WTC11 (cell line): ENCODE data around the gene ENTR1. TPM values are rescaled to one million over a fixed set of nuclear protein-coding genes. Genes with fewer than 3 reads are reported as not detected.

Source experiments
- ATAC-seq: fragments of 200-7000 bp; cut with Tn5 transposase; 2 replicates; pipeline ENCODE4 v1.10.0; 2021; ENCODE audit warnings: mild to moderate bottlenecking, moderate library complexity
- CTCF ChIA-PET: fragments of 300-600 bp; sonication (Branson Sonifier 250); formaldehyde crosslinking; loops from one replicate; lab custom pipeline; 2021; ENCODE audit warnings: antibody characterized with exemption; lab: Charles Lee
- POLR2A ChIA-PET: fragments of 350-600 bp; sonication (Branson Sonifier 250); formaldehyde crosslinking; loops from one replicate; lab custom pipeline; 2021; ENCODE audit warnings: antibody characterized with exemption; lab: Charles Lee
- DNase-seq: peaks from one replicate; pipeline ENCODE4 v3.0.0; 2021; ENCODE audit warnings: low spot score
- H3K27ac Mint-ChIP-seq: 2 replicates; pipeline ENCODE4 v1.8.0; 2021; ENCODE audit warnings: mixed read lengths
- H3K27me3 Mint-ChIP-seq: 2 replicates; pipeline ENCODE4 v1.8.0; 2021; ENCODE audit warnings: low read depth, mild to moderate bottlenecking, moderate library complexity, mixed read lengths
- H3K36me3 Mint-ChIP-seq: 2 replicates; pipeline ENCODE4 v1.8.0; 2021; ENCODE audit warnings: mixed read lengths
- H3K4me1 Mint-ChIP-seq: 2 replicates; pipeline ENCODE4 v1.8.0; 2022; ENCODE audit warnings: mixed read lengths
- H3K4me3 Mint-ChIP-seq: 2 replicates; pipeline ENCODE4 v1.8.0; 2021; ENCODE audit warnings: mild to moderate bottlenecking, moderate library complexity, mixed read lengths
- H3K9me3 Mint-ChIP-seq: 2 replicates; pipeline ENCODE4 v1.8.0; 2021; ENCODE audit warnings: mixed read lengths
- GRHL2 ChIP-seq: fragments of 250-450 bp; sonication (Bioruptor Pico); IDR thresholded peaks from 2 replicates; pipeline ENCODE4 v1.8.0; 2022; ENCODE audit warnings: mild to moderate bottlenecking, moderate library complexity; ENCODE audit not compliant: insufficient replicate concordance, severe bottlenecking
- IRF2 ChIP-seq: sonication (generic); formaldehyde crosslinking; IDR thresholded peaks from 2 replicates; pipeline ENCODE4 v1.8.0; 2022; ENCODE audit warnings: low read depth, missing genetic modification reagents, borderline replicate concordance
- MYBL2 ChIP-seq: sonication (generic); formaldehyde crosslinking; IDR thresholded peaks from 2 replicates; pipeline ENCODE4 v1.8.1; 2023; ENCODE audit warnings: mild to moderate bottlenecking, moderate library complexity, missing genetic modification reagents
- NR2C2 ChIP-seq: sonication (generic); formaldehyde crosslinking; IDR thresholded peaks from 2 replicates; pipeline ENCODE4 v1.8.0; 2022; ENCODE audit warnings: mild to moderate bottlenecking, missing genetic modification reagents
- SMAD4 ChIP-seq: sonication (generic); formaldehyde crosslinking; IDR thresholded peaks from 2 replicates; pipeline ENCODE4 v1.8.0; 2022; ENCODE audit warnings: mild to moderate bottlenecking, missing genetic modification reagents
- TEAD1 ChIP-seq: sonication (generic); formaldehyde crosslinking; IDR thresholded peaks from 2 replicates; pipeline ENCODE4 v1.8.0; 2022; ENCODE audit warnings: mild to moderate bottlenecking, missing genetic modification reagents
- ZNF121 ChIP-seq: sonication (generic); formaldehyde crosslinking; IDR thresholded peaks from 2 replicates; pipeline ENCODE4 v1.8.0; 2023; ENCODE audit warnings: missing genetic modification reagents
- ZNF138 ChIP-seq: sonication (generic); formaldehyde crosslinking; conservative IDR thresholded peaks from 2 replicates; pipeline ENCODE4 v1.8.1; 2022; ENCODE audit warnings: mild to moderate bottlenecking, moderate library complexity, missing genetic modification reagents
- ZNF317 ChIP-seq: sonication (generic); formaldehyde crosslinking; IDR thresholded peaks from 2 replicates; pipeline ENCODE4 v1.8.1; 2023; ENCODE audit warnings: low read depth, mild to moderate bottlenecking, moderate library complexity, missing genetic modification reagents, borderline replicate concordance
- ZNF396 ChIP-seq: fragments of 250-450 bp; sonication (Bioruptor Pico); IDR thresholded peaks from 2 replicates; pipeline ENCODE4 v1.8.0; 2021; ENCODE audit warnings: mild to moderate bottlenecking, moderate library complexity, borderline replicate concordance
- total RNA-seq: library from RNA; stranded (reverse); gene quantifications from 3 replicates; pipeline ENCODE4 v1.2.3, GENCODE V29; 2021
- TF ChIP-seq, protein P1 (sequence below): sonication (generic); formaldehyde crosslinking; IDR thresholded peaks from 2 replicates; pipeline ENCODE4 v1.8.0; 2022; ENCODE audit warnings: mild to moderate bottlenecking, missing genetic modification reagents
- TF ChIP-seq, protein P2 (sequence below): sonication (generic); formaldehyde crosslinking; IDR thresholded peaks from 2 replicates; pipeline ENCODE4 v1.8.1; 2023; ENCODE audit warnings: mild to moderate bottlenecking, missing genetic modification reagents, moderate library complexity
- TF ChIP-seq, protein P3 (sequence below): fragments of 250-450 bp; sonication (Bioruptor Pico); IDR thresholded peaks from 2 replicates; pipeline ENCODE4 v1.9.0; 2021; ENCODE audit warnings: moderate library complexity, mild to moderate bottlenecking, inconsistent platforms, borderline replicate concordance
- TF ChIP-seq, protein P4 (sequence below): sonication (generic); formaldehyde crosslinking; IDR thresholded peaks from 2 replicates; pipeline ENCODE4 v1.8.0; 2023; ENCODE audit warnings: mild to moderate bottlenecking, missing genetic modification reagents
- TF ChIP-seq, protein P5 (sequence below): sonication (generic); formaldehyde crosslinking; conservative IDR thresholded peaks from 2 replicates; pipeline ENCODE4 v1.8.1; 2023; ENCODE audit warnings: mild to moderate bottlenecking, low read depth, missing genetic modification reagents, moderate library complexity
- TF ChIP-seq, protein P6 (sequence below): sonication (generic); formaldehyde crosslinking; IDR thresholded peaks from 2 replicates; pipeline ENCODE4 v1.8.0; 2023; ENCODE audit warnings: missing genetic modification reagents, mild to moderate bottlenecking, borderline replicate concordance
- TF ChIP-seq, protein P7 (sequence below): fragments of 250-450 bp; sonication (Bioruptor Pico); IDR thresholded peaks from 2 replicates; pipeline ENCODE4 v1.9.0; 2021; ENCODE audit warnings: mild to moderate bottlenecking
- TF ChIP-seq, protein P8 (sequence below): sonication (generic); formaldehyde crosslinking; IDR thresholded peaks from 2 replicates; pipeline ENCODE4 v1.8.1; 2023; ENCODE audit warnings: mild to moderate bottlenecking, moderate library complexity, missing genetic modification reagents

The ENTR1 gene
- total RNA-seq, 1 experiment from 2014 or later: 140 TPM

DNA sequence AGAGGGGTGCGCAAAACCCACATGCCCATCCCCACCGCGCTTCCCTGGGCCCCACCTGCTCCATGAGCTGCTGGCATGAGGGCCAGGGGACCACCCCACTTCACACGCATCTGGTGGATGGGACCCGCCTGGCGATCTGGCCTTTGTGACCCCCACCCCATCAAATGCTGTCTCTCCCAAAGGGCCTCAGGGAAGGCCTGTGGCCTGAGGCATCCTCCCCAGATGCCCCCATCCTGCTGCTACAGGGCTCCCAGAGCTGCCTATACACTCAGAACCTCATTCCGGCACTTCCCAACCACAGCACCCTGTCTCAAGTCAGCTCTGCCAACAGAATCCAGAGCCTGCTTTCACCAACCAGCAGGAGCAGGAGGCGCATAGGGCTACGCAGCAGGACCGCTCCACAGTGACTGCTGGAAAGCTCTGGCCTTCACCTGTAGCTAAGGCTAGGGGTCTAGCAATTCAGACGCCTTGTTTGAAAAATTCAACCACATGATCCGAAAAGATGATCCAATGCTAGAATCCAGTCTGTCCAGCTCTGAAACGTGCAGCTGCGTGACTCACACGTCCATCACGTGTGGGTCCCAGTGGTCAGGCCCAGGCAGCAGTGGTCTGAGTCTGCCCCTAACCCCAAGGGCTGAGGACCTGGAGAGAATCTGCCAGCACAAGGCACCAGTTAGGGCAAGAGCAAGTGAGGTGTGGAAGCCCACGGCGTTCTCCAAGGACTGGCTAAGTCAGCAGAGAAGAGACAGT, 9.1 kb downstream of the ENTR1 start:
- Mint-ChIP-seq H3K27ac (peak overlapping the region; percentile 65; the same call in 1 of the 2 replicates), H3K36me3 (peaks cover 45% of the 10 kb centered on the region), H3K9me3 (no peaks in the 10 kb centered on the region), H3K27me3 (no peaks in the 10 kb centered on the region), H3K4me3 (no peak overlapping the region), H3K4me1 (peaks cover 9% of the 10 kb centered on the region)
- DNase-seq: no peak
- no peak for ATAC-seq
- CTCF ChIA-PET: interaction anchor here (0.6 to 2.1 kb wide), 18 partner anchors 8 to 285 kb away, joined by 3 to 18 read pairs (median 4); partner anchors contain the start of genes DNLZ, ENTR1 and PMPCA
- POLR2A ChIA-PET: interaction anchor here (0.7 to 1.5 kb wide), 3 partner anchors 8 to 57 kb away, joined by 3 to 4 read pairs (median 3); no protein-coding TSS in a partner anchor
- TF ChIP-seq GRHL2 (CRISPR knock-in tag) (no peak), IRF2 (CRISPR knock-in tag) (no peak), ZNF121 (CRISPR knock-in tag) (no peak), SMAD4 (CRISPR knock-in tag) (no peak), ZNF317 (CRISPR knock-in tag) (no peak), ZNF396 (no peak), ZNF138 (CRISPR knock-in tag) (no peak), NR2C2 (CRISPR knock-in tag) (no peak), TEAD1 (CRISPR knock-in tag) (no peak), MYBL2 (CRISPR knock-in tag) (no peak)
- TF ChIP-seq, protein P1, sequence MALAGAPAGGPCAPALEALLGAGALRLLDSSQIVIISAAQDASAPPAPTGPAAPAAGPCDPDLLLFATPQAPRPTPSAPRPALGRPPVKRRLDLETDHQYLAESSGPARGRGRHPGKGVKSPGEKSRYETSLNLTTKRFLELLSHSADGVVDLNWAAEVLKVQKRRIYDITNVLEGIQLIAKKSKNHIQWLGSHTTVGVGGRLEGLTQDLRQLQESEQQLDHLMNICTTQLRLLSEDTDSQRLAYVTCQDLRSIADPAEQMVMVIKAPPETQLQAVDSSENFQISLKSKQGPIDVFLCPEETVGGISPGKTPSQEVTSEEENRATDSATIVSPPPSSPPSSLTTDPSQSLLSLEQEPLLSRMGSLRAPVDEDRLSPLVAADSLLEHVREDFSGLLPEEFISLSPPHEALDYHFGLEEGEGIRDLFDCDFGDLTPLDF: no peak
- TF ChIP-seq, protein P2, sequence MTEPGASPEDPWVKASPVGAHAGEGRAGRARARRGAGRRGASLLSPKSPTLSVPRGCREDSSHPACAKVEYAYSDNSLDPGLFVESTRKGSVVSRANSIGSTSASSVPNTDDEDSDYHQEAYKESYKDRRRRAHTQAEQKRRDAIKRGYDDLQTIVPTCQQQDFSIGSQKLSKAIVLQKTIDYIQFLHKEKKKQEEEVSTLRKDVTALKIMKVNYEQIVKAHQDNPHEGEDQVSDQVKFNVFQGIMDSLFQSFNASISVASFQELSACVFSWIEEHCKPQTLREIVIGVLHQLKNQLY (CRISPR knock-in tag): no peak
- TF ChIP-seq, protein P3, sequence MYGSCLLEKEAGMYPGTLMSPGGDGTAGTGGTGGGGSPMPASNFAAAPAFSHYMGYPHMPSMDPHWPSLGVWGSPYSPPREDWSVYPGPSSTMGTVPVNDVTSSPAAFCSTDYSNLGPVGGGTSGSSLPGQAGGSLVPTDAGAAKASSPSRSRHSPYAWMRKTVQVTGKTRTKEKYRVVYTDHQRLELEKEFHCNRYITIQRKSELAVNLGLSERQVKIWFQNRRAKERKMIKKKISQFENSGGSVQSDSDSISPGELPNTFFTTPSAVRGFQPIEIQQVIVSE (CRISPR knock-in tag): no peak
- TF ChIP-seq, protein P4, sequence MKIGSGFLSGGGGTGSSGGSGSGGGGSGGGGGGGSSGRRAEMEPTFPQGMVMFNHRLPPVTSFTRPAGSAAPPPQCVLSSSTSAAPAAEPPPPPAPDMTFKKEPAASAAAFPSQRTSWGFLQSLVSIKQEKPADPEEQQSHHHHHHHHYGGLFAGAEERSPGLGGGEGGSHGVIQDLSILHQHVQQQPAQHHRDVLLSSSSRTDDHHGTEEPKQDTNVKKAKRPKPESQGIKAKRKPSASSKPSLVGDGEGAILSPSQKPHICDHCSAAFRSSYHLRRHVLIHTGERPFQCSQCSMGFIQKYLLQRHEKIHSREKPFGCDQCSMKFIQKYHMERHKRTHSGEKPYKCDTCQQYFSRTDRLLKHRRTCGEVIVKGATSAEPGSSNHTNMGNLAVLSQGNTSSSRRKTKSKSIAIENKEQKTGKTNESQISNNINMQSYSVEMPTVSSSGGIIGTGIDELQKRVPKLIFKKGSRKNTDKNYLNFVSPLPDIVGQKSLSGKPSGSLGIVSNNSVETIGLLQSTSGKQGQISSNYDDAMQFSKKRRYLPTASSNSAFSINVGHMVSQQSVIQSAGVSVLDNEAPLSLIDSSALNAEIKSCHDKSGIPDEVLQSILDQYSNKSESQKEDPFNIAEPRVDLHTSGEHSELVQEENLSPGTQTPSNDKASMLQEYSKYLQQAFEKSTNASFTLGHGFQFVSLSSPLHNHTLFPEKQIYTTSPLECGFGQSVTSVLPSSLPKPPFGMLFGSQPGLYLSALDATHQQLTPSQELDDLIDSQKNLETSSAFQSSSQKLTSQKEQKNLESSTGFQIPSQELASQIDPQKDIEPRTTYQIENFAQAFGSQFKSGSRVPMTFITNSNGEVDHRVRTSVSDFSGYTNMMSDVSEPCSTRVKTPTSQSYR (CRISPR knock-in tag): no peak
- TF ChIP-seq, protein P5, sequence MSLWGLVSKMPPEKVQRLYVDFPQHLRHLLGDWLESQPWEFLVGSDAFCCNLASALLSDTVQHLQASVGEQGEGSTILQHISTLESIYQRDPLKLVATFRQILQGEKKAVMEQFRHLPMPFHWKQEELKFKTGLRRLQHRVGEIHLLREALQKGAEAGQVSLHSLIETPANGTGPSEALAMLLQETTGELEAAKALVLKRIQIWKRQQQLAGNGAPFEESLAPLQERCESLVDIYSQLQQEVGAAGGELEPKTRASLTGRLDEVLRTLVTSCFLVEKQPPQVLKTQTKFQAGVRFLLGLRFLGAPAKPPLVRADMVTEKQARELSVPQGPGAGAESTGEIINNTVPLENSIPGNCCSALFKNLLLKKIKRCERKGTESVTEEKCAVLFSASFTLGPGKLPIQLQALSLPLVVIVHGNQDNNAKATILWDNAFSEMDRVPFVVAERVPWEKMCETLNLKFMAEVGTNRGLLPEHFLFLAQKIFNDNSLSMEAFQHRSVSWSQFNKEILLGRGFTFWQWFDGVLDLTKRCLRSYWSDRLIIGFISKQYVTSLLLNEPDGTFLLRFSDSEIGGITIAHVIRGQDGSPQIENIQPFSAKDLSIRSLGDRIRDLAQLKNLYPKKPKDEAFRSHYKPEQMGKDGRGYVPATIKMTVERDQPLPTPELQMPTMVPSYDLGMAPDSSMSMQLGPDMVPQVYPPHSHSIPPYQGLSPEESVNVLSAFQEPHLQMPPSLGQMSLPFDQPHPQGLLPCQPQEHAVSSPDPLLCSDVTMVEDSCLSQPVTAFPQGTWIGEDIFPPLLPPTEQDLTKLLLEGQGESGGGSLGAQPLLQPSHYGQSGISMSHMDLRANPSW (CRISPR knock-in tag): no peak
- TF ChIP-seq, protein P6, sequence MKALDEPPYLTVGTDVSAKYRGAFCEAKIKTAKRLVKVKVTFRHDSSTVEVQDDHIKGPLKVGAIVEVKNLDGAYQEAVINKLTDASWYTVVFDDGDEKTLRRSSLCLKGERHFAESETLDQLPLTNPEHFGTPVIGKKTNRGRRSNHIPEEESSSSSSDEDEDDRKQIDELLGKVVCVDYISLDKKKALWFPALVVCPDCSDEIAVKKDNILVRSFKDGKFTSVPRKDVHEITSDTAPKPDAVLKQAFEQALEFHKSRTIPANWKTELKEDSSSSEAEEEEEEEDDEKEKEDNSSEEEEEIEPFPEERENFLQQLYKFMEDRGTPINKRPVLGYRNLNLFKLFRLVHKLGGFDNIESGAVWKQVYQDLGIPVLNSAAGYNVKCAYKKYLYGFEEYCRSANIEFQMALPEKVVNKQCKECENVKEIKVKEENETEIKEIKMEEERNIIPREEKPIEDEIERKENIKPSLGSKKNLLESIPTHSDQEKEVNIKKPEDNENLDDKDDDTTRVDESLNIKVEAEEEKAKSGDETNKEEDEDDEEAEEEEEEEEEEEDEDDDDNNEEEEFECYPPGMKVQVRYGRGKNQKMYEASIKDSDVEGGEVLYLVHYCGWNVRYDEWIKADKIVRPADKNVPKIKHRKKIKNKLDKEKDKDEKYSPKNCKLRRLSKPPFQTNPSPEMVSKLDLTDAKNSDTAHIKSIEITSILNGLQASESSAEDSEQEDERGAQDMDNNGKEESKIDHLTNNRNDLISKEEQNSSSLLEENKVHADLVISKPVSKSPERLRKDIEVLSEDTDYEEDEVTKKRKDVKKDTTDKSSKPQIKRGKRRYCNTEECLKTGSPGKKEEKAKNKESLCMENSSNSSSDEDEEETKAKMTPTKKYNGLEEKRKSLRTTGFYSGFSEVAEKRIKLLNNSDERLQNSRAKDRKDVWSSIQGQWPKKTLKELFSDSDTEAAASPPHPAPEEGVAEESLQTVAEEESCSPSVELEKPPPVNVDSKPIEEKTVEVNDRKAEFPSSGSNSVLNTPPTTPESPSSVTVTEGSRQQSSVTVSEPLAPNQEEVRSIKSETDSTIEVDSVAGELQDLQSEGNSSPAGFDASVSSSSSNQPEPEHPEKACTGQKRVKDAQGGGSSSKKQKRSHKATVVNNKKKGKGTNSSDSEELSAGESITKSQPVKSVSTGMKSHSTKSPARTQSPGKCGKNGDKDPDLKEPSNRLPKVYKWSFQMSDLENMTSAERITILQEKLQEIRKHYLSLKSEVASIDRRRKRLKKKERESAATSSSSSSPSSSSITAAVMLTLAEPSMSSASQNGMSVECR (CRISPR knock-in tag): no peak
- TF ChIP-seq, protein P7, sequence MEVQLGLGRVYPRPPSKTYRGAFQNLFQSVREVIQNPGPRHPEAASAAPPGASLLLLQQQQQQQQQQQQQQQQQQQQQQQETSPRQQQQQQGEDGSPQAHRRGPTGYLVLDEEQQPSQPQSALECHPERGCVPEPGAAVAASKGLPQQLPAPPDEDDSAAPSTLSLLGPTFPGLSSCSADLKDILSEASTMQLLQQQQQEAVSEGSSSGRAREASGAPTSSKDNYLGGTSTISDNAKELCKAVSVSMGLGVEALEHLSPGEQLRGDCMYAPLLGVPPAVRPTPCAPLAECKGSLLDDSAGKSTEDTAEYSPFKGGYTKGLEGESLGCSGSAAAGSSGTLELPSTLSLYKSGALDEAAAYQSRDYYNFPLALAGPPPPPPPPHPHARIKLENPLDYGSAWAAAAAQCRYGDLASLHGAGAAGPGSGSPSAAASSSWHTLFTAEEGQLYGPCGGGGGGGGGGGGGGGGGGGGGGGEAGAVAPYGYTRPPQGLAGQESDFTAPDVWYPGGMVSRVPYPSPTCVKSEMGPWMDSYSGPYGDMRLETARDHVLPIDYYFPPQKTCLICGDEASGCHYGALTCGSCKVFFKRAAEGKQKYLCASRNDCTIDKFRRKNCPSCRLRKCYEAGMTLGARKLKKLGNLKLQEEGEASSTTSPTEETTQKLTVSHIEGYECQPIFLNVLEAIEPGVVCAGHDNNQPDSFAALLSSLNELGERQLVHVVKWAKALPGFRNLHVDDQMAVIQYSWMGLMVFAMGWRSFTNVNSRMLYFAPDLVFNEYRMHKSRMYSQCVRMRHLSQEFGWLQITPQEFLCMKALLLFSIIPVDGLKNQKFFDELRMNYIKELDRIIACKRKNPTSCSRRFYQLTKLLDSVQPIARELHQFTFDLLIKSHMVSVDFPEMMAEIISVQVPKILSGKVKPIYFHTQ (CRISPR knock-in tag): no peak
- TF ChIP-seq, protein P8, sequence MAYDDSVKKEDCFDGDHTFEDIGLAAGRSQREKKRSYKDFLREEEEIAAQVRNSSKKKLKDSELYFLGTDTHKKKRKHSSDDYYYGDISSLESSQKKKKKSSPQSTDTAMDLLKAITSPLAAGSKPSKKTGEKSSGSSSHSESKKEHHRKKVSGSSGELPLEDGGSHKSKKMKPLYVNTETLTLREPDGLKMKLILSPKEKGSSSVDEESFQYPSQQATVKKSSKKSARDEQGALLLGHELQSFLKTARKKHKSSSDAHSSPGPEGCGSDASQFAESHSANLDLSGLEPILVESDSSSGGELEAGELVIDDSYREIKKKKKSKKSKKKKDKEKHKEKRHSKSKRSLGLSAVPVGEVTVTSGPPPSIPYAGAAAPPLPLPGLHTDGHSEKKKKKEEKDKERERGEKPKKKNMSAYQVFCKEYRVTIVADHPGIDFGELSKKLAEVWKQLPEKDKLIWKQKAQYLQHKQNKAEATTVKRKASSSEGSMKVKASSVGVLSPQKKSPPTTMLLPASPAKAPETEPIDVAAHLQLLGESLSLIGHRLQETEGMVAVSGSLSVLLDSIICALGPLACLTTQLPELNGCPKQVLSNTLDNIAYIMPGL (CRISPR knock-in tag): no peak
